Lung (tissue), 12 donors: ENCODE data around the gene HEG1. TPM values are rescaled to one million over a fixed set of nuclear protein-coding genes. Genes with fewer than 3 reads are reported as not detected.

Experiments
- ATAC-seq: fragments of 200-7000 bp; cut with Tn5 transposase; one replicate; pipeline ENCODE4 v1.9.1; 2020; ENCODE audit warnings: moderate number of reproducible peaks; ENCODE audit not compliant: insufficient read depth, low FRiP score
- DNase-seq, 3 donors: peaks; one replicate each; pipeline ENCODE4 v3.0.0-alpha.2; 2013 to 2017
- H3K27ac ChIP-seq, 2 donors: one replicate each; pipeline ENCODE4 v1.5.1; 2013; ENCODE audit warnings: mild to moderate bottlenecking in 2 of 2, moderate library complexity in 2 of 2, control low read depth in 1 of 2, inconsistent platforms in 1 of 2, low read depth in 1 of 2, low read length in 1 of 2
- H3K27me3 ChIP-seq, 3 donors: one replicate each; pipeline ENCODE4 v1.5.1; 2013; ENCODE audit warnings: low read length in 2 of 3; ENCODE audit not compliant: control insufficient read depth in 3 of 3, insufficient read depth in 3 of 3
- H3K36me3 ChIP-seq, 4 donors: one replicate each; pipeline ENCODE4 v1.5.1; 2013; ENCODE audit warnings: low read length in 4 of 4, mild to moderate bottlenecking in 1 of 4, moderate library complexity in 1 of 4; ENCODE audit not compliant: control insufficient read depth in 4 of 4, insufficient read depth in 4 of 4
- H3K4me1 ChIP-seq, 5 donors: one replicate each; pipeline ENCODE4 v1.5.1; 2013; ENCODE audit warnings: low read length in 5 of 5, mild to moderate bottlenecking in 2 of 5, moderate library complexity in 1 of 5; ENCODE audit not compliant: control insufficient read depth in 5 of 5, insufficient read depth in 5 of 5
- H3K4me3 ChIP-seq: one replicate; pipeline ENCODE4 v1.5.1; 2013; ENCODE audit warnings: mild to moderate bottlenecking, control low read depth, moderate library complexity
- H3K9ac ChIP-seq, 2 donors: one replicate each; pipeline ENCODE4 v1.5.1; 2013; ENCODE audit warnings: low read length in 2 of 2, control low read depth in 1 of 2; ENCODE audit not compliant: insufficient read depth in 1 of 2
- H3K9me3 ChIP-seq, 4 donors: one replicate each; pipeline ENCODE4 v1.5.1; 2013; ENCODE audit warnings: low read length in 3 of 4, mild to moderate bottlenecking in 1 of 4, moderate library complexity in 1 of 4; ENCODE audit not compliant: control insufficient read depth in 4 of 4, insufficient read depth in 3 of 4
- CTCF ChIP-seq: IDR thresholded peaks from 2 replicates; pipeline ENCODE4 v1.5.1; 2012; ENCODE audit warnings: mild to moderate bottlenecking; ENCODE audit errors: control extremely low read depth, extremely low read depth
- WGBS, 2 donors: extraction: QIAGEN DNeasy Blood & Tissue Kit; methylation state at CpG; one replicate each; pipeline ENCODE4 v1.1.7; 2013; 5-methylcytosine and 5-hydroxymethylcytosine counted together
- polyA plus RNA-seq, 2 donors: library from polyadenylated mRNA; stranded (reverse); fragments of 200-250 nt; gene quantifications; one replicate each; pipeline ENCODE4 v1.2.1, GENCODE V29; 2013
- total RNA-seq, 2 donors: library from RNA; depleted of rRNA in 1 of 2; stranded (reverse); fragments of >200 nt in 1 of 2; gene quantifications; one replicate each; pipeline ENCODE4 v1.2.1, GENCODE V29; 2014 to 2021
- donor health status: control.
- donor health status: control.
- donor health status: Bipolar disorder and iron deficiency.
- donor health status: healthy.
- donor health status: DM: yes; HTN: yes; CAD: no.

The HEG1 gene
- total and polyA plus RNA-seq, 4 donors = 18.0 to 115 (median 65.7) TPM

GRCh38 chr3:125059488-125060245 lies 3.9 kb upstream of the HEG1 start:
- peaks cover 0 to 3% (median 0%) of the 10 kb centered on the region in 3 donors for H3K27me3 ChIP-seq
- ATAC-seq = no peak
- H3K4me3 ChIP-seq = no peak overlapping the region
- no peak overlapping the region for H3K27ac ChIP-seq
- H3K9me3 ChIP-seq = no peaks in the 10 kb centered on the region
- TF ChIP-seq CTCF = no peak
- no peak for DNase-seq
- no peak overlapping the region for H3K9ac ChIP-seq
- WGBS, 2 donors = 77 to 79% methylated on average over 7 of the region's 7 CpGs
- H3K36me3 ChIP-seq = no peaks in the 10 kb centered on the region
- peaks cover 18 to 35% (median 27%) of the 10 kb centered on the region in 5 donors for H3K4me1 ChIP-seq

GRCh38 chr3:125058959-125059358 lies 3.2 kb upstream of the HEG1 start:
- Histone ChIP-seq H3K9me3 (no peaks in the 10 kb centered on the region), H3K9ac (no peak overlapping the region), H3K27ac (no peak overlapping the region), H3K4me1 (peaks cover 18 to 35% (median 27%) of the 10 kb centered on the region in 5 donors), H3K36me3 (no peaks in the 10 kb centered on the region), H3K4me3 (no peak overlapping the region), H3K27me3 (peaks cover 0 to 3% (median 0%) of the 10 kb centered on the region in 3 donors)
- no peak for ATAC-seq
- TF ChIP-seq CTCF = no peak
- DNase-seq = no peak
- 98 to 99% methylated on average over 3 of the region's 3 CpGs for WGBS, 2 donors

GRCh38 chr3:125058529-125058928 lies 2.7 kb upstream of the HEG1 start:
- H3K27me3 ChIP-seq = peaks cover 0 to 3% (median 0%) of the 10 kb centered on the region in 3 donors
- ATAC-seq (no peak), DNase-seq (no peak)
- no peak overlapping the region for H3K9ac ChIP-seq
- H3K36me3 ChIP-seq = no peaks in the 10 kb centered on the region
- WGBS, 2 donors = 90 to 95% methylated on average over 3 of the region's 3 CpGs
- peaks cover 17 to 39% (median 26%) of the 10 kb centered on the region in 5 donors for H3K4me1 ChIP-seq
- no peak overlapping the region for H3K4me3 ChIP-seq
- no peak overlapping the region for H3K27ac ChIP-seq
- no peak for TF ChIP-seq CTCF
- no peaks in the 10 kb centered on the region for H3K9me3 ChIP-seq
